A549 (cell line): ENCODE results near the gene SLC25A26.

Source experiments
- EP300 ChIP-seq, 2 experiments: fragments of >200 bp; sonication (Bioruptor Twin); formaldehyde crosslinking; IDR thresholded peaks; 2 replicates in 1 of 2; 3 replicates in 1 of 2; pipeline ENCODE4 v1.6.1; 2016 to 2017
- JUNB ChIP-seq: fragments of >200 bp; sonication (Bioruptor Twin); formaldehyde crosslinking; IDR thresholded peaks from 2 replicates; pipeline ENCODE4 v1.6.1; 2016
- MAZ ChIP-seq: fragments of 150-350 bp; IDR thresholded peaks from 2 replicates; pipeline ENCODE4 v1.6.1; 2014; ENCODE audit warnings: antibody characterized with exemption, low read depth, low read length, borderline replicate concordance
- NR3C1 ChIP-seq: fragments of >200 bp; sonication (Bioruptor Twin); formaldehyde crosslinking; IDR thresholded peaks from 3 replicates; pipeline ENCODE4 v1.6.1; 2017
- POLR2A ChIP-seq: IDR thresholded peaks from 2 replicates; pipeline ENCODE4 v1.6.1; 2012; ENCODE audit warnings: mild to moderate bottlenecking, low read length
- ZC3H11A ChIP-seq: fragments of 450-650 bp; IDR thresholded peaks from 2 replicates; pipeline ENCODE4 v1.6.1; 2014; ENCODE audit warnings: antibody characterized with exemption, mild to moderate bottlenecking
- TF ChIP-seq, protein P1 (sequence below): IDR thresholded peaks from 2 replicates; pipeline ENCODE4 v1.6.1; 2012
- TF ChIP-seq, protein P2 (sequence below): fragments of >200 bp; sonication (Bioruptor Twin); formaldehyde crosslinking; IDR thresholded peaks from 3 replicates; pipeline ENCODE4 v1.5.1; 2016

DNA sequence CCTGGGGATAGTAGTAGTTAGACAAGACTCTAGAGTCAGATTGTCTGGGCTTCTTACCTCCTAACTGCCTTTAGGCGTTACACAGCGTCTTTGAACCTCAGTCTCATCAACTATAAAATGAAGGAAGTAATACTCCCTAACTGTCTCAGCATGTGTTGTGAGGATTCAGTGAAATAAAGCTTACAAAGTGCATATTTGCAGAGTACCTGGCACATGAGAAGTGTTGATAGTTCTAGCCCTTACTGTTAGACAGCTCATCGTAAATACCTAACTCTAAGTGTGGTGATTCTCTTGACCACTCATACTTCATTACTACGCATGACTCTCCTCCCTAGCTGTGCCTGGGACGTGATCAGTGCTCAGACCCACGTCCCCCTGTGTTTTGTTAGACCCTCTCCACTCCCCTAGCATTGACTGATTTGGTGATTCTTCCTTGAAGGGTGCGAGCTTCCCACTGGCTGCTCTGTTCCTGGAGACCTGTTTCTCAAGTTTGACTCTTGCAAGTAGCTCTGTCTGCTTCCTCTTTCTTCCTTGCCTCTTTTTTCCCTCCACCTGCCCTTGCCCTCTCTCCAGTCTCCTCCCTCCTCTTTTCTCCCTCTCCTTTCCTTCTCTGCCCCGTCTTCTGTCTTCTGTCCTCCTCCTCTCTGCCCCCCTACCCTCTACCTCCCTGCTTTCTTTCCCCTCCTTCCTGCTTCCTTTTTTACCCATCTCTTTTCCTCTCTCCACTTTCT is 124.2 kb downstream of the SLC25A26 start:
- TF ChIP-seq EP300 (IDR thresholded peaks at IDR 0.05) (no peak), POLR2A (no peak), NR3C1 (no peak), JUNB (no peak), ZC3H11A (no peak), MAZ (no peak)
- TF ChIP-seq, protein P1, sequence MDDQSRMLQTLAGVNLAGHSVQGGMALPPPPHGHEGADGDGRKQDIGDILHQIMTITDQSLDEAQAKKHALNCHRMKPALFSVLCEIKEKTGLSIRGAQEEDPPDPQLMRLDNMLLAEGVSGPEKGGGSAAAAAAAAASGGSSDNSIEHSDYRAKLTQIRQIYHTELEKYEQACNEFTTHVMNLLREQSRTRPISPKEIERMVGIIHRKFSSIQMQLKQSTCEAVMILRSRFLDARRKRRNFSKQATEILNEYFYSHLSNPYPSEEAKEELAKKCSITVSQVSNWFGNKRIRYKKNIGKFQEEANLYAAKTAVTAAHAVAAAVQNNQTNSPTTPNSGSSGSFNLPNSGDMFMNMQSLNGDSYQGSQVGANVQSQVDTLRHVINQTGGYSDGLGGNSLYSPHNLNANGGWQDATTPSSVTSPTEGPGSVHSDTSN: no peak
- TF ChIP-seq, protein P2, sequence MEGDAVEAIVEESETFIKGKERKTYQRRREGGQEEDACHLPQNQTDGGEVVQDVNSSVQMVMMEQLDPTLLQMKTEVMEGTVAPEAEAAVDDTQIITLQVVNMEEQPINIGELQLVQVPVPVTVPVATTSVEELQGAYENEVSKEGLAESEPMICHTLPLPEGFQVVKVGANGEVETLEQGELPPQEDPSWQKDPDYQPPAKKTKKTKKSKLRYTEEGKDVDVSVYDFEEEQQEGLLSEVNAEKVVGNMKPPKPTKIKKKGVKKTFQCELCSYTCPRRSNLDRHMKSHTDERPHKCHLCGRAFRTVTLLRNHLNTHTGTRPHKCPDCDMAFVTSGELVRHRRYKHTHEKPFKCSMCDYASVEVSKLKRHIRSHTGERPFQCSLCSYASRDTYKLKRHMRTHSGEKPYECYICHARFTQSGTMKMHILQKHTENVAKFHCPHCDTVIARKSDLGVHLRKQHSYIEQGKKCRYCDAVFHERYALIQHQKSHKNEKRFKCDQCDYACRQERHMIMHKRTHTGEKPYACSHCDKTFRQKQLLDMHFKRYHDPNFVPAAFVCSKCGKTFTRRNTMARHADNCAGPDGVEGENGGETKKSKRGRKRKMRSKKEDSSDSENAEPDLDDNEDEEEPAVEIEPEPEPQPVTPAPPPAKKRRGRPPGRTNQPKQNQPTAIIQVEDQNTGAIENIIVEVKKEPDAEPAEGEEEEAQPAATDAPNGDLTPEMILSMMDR: no peak
